HUDEP-2 (cell line): ENCODE results near the gene ARSG.
A peak's percentile ranks its signal among the peaks of the same experiment; 100 is the strongest.
"Not testable (repeated sequence)": the region's sequence is repeated elsewhere in the genome, so short reads cannot be mapped to it uniquely, and the experiment has no call there.

Experiments
- DNase-seq, 76 experiments: peaks; one replicate each; lab custom pipeline; 2025; ENCODE audit not compliant: unreplicated experiment in 76 of 76; lab: John Stamatoyannopoulos, UW

ARSG gene

GRCh38 chr17:68302666-68303065 is 11.4 kb downstream of the ARSG start:
- no peak for DNase-seq

- DNase-seq: no peak
Measured at GRCh38 chr17:68304706-68305105, 13.4 kb downstream of the ARSG start.

GRCh38 chr17:68305142-68305541 is 13.8 kb downstream of the ARSG start:
- DNase-seq: no peak

GRCh38 chr17:68306819-68307218 is 15.5 kb downstream of the ARSG start:
- DNase-seq: no peak

- DNase-seq: no peak
Measured at GRCh38 chr17:68307443-68307842, 16.1 kb downstream of the ARSG start.

GRCh38 chr17:68308486-68308885 is 17.2 kb downstream of the ARSG start:
- not testable (repeated sequence) for DNase-seq

- not testable (repeated sequence) for DNase-seq
Measured at GRCh38 chr17:68309066-68309670, 17.9 kb downstream of the ARSG start.

- DNase-seq: no peak
Measured at GRCh38 chr17:68310152-68310551, 18.9 kb downstream of the ARSG start.

GRCh38 chr17:68314916-68315535 is 23.7 kb downstream of the ARSG start:
- peak in 2 of 76 experiments; percentile 1 to 14 for DNase-seq

- DNase-seq: no peak
Measured at GRCh38 chr17:68315930-68316329, 24.6 kb downstream of the ARSG start.

- DNase-seq: no peak
Measured at GRCh38 chr17:68317458-68317857, 26.2 kb downstream of the ARSG start.

GRCh38 chr17:68318103-68318991 is 27.1 kb downstream of the ARSG start:
- no peak for DNase-seq

- no peak for DNase-seq
Measured at GRCh38 chr17:68319410-68320162, 28.3 kb downstream of the ARSG start.

GRCh38 chr17:68320311-68320865 is 29.1 kb downstream of the ARSG start:
- no peak for DNase-seq

GRCh38 chr17:68320943-68321555 is 29.8 kb downstream of the ARSG start:
- DNase-seq: no peak

- no peak for DNase-seq
Measured at GRCh38 chr17:68321556-68321954, 30.3 kb downstream of the ARSG start.

- DNase-seq: no peak
Measured at GRCh38 chr17:68322630-68323029, 31.3 kb downstream of the ARSG start.

- no peak for DNase-seq
Measured at GRCh38 chr17:68324114-68324513, 32.8 kb downstream of the ARSG start.

- DNase-seq: no peak
Measured at GRCh38 chr17:68324654-68325336, 33.5 kb downstream of the ARSG start.

GRCh38 chr17:68325961-68326360 is 34.7 kb downstream of the ARSG start:
- DNase-seq: no peak
